Measurements from ENCODE around the gene KRTAP10-6.
"Not testable (repeated sequence)": the region's sequence is repeated elsewhere in the genome, so short reads cannot be mapped to it uniquely, and the experiment has no call there.

The KRTAP10-6 gene

DNA sequence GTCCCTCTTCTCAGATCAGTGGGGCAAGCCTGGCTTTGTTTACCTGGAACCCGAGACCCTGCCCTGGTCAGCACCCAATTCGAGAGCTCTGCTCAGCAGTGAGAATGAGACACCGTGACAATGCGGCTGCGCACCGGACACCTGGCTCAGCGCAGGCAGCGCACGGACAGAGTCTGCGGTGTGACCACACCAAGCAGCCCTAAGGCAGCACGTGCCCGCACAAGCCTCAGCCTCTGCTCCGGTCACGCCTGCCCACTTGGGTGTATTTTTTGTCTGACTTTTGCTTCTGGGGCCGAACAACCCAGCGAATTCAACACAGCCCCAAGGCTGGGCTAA lies 24.3 kb upstream of the KRTAP10-6 start:
- DNase-seq, result no peak

DNA sequence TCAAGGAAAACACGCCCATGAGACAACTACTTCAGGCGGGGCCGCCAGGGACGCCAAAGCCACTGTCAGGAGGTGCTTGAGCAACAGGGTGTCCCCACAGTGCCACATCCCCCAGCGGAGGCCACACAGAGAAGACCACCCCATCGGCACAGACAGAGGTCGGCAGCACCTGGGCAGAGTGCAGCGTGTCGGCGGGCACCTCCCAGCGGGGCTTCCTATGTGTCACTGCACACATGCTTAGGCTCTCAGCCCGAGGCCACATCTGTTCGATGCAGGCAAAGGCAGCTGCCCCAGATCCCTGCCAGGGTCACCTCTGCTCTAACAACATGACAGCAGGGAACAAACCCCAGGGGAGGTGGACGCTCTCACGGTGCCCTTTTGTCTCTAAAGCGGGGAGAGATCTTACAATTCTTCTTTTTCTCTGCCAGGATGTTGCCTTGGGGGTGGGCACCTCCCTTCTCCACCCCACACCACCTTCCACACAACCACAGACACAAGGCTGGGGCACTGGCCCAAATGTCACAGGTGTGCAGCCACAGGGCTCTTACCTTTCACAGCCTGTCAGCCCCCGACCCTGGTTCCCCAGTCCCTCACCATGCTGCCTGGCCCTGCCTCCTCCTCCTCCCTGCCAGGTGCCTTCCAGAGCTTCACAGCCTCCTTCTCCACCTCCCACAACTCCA lies 23.7 kb upstream of the KRTAP10-6 start:
- DNase-seq, result no peak

DNA sequence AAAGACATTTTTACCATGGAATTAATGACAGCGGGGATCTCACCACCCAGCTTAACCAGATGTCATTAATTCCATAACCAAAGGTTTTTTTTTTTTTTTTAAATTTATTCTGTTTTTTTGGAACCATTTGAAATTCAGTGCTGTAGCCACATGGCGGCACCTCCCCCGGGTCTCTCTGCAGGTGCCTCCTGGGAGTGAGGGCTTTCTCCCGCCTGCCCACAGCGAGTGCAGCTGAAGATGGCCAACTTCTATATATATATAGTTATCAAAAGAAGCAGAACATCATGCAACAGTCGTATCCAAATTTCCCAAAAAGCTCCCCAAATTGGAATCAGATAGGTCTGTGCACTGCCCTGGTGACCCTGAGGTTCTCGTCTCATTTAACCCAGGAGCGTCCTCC lies 23.2 kb upstream of the KRTAP10-6 start:
- DNase-seq, result no peak

DNA sequence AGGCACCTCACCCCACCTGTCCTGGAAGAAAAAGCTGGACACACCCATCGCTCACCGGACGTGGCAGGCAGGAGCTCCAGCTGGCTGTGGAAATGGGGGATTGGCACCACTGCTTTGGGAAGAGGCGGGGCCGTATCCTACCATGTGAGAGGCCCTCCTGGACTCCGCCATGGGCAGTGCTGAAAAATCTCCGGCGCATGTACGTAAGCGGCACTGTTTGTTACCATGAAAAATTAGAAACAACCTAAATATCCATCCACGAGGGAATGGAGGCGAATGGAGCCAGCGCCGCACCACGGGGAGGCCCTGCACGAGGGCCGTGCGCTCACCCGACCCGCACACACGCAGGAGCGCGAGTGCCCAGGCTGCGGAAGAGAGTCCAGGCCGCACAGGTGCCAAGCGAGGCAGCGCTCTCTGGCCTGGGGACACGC lies 22.7 kb upstream of the KRTAP10-6 start:
- no peak for DNase-seq

DNA sequence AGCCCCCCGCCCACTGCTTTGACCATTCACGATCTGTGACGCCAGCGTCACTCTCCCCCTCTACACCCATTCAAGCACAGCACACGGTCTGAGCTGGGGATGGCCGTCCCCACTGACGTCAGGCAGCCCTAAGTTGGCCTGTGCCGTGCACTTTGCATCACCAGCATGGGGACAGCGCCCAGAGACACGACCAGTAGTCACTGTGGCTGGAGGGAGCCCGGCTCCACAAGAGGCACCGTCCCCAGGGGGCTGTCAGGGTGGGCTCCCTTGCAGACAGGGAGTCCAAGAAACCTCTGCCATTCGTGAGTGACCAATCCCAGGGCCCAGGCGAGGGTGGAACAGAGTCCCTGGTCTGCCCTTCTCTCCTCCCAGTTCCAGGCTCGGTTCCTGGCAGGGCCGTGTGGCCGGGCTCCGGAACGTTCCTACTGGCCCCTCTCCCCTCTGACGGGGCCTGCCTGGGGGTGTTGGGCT lies 21.9 kb upstream of the KRTAP10-6 start:
- no peak for DNase-seq

DNA sequence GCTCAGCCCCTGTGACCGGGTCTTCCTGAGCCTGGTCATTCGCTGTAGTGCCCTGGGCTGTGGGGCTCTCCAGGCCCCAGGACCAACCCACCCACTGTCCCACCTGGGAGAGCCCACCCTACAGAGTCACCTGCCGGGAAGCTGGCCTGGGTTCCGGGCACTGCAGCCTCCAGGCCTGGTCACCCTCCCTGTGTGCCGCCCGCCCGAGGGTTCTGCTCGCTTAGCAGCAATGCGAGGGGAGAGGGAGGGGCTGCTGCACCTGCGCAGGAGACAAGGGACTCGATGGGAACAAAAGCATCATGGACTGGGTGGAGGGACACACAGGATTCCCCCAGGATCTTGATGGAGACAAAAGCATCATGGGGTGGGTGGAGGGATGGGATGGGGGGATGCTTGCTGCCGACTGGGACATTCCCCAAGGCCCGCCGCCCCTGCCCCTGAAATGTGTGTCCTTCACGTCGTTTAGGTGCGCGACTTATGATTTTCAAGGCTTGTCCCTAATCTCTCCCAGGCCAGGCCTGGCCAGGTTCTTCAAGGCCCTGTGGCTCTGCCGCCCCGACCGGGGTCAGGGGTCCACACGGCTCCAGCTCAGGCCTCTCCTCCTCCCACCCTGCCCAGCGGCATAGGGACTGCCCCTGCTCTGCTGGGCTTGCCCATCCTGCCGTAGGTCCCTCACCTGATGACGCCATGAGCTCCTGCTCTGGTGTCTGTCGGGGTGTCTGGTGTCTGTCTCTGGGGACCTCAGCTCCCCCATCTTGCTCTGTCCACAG lies 21.3 kb upstream of the KRTAP10-6 start:
- DNase-seq, result no peak

DNA sequence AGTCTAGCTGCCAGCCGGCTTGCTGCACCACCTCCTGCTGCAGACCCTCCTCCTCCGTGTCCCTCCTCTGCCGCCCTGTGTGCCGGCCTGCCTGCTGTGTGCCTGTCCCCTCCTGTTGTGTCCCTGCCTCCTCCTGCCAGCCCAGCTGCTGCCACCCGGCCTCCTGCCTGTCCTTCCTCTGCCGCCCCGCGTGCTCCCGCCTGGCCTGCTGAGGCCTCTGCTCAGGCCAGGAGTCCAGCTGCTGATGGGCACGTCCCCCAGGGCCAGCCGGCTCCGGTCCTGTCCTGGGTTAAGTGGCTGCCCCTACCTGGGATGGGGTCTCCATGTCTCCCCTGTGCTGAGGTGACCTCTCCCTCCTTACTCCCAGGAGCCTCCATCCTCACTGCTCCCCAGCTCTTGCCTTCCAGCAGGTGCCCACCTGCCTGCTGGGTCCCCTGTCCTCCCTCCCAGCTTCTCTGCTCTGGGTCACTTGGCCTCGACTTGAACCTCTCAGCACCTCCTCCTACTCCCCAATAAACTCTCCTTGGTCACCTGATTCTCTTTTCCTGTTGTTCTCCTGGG lies 20.4 kb upstream of the KRTAP10-6 start:
- no peak for DNase-seq

DNA sequence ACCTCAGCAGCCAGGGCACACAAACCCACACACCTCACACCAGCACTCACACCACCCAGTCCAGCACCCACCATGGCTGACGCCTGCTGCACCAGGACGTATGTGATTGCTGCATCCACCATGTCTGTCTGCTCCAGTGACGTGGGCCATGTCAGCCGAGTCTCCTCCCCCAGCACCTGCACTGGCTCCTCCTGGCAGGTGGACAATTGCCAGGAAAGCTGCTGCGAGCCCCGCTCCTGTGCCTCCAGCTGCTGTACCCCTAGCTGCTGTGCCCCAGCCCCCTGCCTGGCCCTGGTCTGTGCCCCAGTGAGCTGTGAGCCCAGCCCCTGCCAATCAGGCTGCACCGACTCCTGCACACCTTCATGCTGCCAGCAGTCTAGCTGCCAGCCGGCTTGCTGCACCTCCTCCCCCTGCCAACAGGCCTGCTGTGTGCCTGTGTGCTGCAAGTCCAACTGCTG lies 19.8 kb upstream of the KRTAP10-6 start, which contains the start of gene KRTAP10-8:
TSS of gene KRTAP10-8 (plus strand) at position 51 of the 458 bp plus-strand sequence. CDS start at position 73, 22 bp downstream.
- no peak for DNase-seq

DNA sequence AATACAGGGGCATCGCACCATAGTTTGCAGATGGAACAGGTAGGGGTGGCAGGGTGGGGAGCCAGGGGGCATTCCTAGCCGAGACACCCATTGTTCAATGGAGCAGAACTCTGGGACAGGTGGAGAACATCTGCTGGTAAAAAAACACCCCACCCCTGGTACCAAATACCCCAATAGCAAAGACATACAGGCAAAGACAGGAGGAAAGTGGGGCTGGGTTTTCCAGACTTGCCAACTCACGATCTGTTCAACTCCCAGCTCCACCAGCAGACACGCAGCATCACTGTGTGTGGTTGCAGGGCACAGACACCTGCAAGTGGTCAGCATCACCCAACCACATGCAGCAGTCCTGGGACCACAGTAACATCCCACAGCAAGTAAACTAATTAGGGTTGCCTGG lies 19.2 kb upstream of the KRTAP10-6 start:
- no peak for DNase-seq

DNA sequence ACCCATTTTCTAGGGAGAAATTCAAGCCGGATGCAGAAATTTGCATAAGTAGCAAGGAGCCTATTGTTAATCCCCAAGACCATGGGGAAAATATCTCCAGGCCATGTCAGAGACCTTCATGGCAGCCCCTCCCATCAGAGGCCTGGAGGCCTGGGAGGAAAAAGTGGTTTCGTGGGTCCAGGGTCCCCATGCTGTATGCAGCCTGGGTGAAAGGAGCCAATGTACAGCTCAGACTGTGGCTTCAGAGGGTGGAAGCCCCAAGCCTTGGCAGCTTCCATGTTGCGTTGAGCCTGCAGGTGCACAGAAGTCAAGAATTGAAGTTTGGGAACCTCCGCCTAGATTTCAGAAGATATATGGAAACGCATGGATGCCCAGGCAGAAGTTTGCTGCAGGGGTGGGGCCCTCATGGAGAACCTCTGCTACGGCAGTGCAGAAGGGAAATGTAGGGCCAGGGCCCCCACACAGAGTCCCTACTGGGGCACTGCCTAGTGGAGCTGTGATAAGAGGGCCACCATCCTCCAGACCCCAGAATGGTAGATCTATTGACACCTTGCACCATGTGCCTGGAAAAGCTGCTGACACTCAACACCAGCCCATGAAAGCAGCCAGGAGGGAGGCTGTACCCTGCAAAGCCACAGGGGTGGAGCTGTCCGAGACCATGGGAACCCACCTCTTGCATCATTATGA lies 18.0 kb upstream of the KRTAP10-6 start:
- not testable (repeated sequence) for DNase-seq

DNA sequence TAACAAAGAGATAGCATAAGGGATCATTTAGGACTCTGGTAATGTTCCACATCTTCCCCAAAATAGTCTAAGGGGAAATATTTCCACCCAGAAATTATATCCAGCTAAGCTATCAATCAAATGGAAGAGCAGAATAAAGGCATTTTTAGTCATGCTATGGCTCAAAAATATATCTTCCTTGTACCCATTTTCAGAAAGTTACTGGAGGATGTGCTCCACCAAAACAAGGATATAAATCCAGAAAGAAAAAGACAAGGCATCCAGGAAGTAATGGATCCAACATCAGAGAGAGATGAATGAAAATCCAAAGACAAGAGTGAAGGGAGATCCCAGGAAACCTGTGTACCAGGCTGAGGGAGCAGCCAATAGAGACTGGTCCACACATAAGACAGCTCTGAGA lies 16.9 kb upstream of the KRTAP10-6 start:
- DNase-seq, result no peak

DNA sequence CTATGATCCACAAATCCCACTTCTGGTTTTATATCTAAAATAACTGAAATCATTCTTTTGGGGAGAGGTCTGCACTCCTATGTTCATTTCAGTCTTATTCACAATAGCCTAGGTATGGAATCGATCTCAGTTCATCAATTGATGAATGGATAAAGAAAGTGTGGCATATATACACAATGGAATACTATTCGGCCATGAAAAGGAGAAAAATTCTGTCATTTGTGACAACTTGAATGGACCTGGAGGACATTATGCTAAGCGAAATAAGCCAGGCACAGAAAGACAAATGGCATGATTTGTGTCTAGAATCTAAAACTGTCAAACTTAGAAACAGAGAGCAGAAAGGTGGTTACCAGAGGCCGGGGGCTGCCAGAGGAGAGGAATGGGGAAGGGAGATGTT lies 14.2 kb upstream of the KRTAP10-6 start:
- no peak for DNase-seq

DNA sequence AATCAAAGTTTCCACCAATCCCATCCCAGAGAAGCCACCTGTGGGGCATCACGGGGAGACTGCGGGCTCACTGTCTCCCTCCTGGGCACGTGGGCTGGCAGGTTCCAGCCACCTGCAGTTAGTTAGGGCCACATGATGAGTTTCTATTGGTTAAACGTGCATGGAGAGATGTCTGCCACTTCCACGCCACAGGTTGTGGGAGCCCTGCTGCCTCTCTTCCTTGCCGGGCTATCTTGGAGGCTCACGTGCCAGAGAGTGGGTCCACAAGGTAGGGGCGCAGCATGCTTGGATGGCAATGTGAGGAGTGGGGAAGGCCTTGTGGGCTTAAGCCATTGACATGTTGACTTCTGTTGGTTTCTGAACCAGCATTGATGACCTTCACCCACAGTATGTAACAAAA lies 11.6 kb upstream of the KRTAP10-6 start:
- no peak for DNase-seq

DNA sequence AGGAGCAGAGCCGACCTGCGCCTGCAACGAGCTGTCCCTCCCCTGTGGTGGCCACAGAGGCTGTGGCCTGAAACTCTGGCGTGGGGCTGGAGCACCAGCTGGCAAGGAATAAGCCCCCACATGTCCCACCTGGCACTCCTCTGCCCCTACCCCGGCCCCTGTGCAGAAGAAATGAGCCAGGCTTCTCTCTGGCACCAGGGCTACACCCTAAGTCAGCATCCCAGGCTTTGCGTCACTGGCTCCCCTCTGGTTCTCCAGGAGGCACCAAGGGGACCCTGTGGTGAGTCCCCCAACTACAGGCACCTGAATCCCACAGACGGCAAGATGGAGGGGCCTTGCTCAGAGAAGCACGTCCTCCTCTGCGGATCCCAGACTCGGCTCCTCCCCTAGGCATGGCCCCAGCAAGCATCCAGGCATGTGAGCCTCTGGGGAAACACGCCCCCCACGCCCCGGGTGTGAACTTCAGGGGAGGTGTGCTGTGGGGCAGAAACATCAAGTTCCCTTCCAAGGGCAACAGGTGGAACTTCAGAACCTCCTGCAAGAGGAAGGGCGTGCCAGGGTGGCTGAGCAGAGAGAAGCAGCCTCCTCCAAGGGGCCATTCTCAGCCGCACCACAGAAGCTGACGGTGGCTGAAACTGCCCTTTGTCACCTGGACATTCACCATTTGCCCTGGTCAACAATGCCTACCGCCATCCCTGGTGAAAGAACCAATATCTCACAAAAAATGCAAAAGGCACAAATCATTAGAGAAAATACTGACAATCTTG lies 11.0 kb upstream of the KRTAP10-6 start:
- no peak for DNase-seq

DNA sequence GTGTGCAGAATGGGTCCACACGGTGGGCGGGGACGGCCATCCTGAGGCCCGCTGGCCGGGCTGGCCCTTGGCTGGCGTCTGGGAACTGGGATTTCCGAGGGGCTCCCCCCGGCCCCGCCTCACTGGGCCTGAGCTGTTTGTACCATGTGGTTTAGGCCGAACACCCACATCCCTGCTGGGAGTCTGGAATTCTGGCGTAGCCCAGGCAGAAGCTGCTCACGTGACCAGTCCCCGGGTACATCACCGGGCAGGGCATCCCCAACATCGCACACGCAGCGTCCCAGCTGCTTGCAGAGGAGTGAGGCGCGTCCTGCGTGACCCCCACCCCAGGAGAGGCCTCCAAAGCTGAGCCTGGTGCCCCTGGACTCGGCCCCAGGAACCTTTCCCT lies 10.2 kb upstream of the KRTAP10-6 start:
- DNase-seq, result no peak

DNA sequence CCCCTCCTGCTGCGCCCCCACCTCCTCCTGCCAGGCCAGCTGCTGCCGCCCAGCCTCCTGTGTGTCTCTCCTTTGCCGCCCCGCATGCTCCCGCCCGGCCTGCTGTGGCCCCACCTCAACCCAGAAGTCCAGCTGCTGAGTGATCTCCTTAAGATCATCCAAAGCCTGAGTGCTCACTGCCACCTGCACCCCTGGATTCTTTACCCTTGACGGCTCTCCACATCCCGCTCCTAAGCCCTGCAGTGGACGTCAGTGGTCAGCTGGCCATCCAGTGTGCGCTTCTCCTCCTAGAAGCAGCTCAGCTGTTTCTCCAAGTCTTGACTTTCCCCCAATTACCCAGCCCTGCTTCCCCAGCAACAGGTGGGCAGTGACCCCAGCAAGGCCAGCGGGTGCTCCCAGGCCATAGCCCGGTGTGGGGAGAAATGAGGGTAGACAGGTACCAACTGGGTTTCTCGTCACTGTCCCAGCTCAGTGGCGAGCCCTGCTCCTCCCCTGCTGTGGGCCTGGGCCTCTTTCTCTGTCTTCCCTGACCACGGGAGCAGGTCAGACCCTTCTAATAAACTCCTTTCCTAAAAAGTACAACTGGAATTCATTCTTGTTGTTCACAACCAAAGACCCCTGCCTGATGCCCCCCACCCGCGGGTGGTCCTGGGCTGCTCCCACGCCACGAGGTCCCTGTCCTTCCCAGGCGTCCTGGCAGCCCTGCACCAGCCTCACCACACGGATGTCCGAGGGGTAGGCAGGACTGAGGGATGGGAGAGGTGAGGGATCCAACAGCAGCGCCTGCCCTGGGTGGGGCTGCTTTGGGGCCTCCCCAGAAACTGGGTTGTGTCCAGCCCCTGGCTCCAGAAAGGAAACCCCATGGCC lies 9.5 kb upstream of the KRTAP10-6 start:
- no peak for DNase-seq

DNA sequence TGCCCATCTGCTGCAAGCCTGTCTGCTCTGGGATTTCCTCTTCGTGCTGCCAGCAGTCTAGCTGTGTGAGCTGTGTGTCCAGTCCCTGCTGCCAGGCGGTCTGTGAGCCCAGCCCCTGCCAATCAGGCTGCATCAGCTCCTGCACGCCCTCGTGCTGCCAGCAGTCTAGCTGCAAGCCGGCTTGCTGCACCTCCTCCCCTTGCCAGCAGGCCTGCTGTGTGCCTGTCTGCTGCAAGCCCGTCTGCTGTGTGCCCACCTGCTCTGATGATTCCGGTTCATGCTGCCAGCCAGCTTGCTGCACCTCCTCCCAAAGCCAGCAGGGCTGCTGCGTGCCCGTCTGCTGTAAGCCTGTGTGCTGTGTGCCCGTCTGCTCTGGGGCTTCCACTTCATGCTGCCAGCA lies 8.8 kb upstream of the KRTAP10-6 start:
- not testable (repeated sequence) for DNase-seq

DNA sequence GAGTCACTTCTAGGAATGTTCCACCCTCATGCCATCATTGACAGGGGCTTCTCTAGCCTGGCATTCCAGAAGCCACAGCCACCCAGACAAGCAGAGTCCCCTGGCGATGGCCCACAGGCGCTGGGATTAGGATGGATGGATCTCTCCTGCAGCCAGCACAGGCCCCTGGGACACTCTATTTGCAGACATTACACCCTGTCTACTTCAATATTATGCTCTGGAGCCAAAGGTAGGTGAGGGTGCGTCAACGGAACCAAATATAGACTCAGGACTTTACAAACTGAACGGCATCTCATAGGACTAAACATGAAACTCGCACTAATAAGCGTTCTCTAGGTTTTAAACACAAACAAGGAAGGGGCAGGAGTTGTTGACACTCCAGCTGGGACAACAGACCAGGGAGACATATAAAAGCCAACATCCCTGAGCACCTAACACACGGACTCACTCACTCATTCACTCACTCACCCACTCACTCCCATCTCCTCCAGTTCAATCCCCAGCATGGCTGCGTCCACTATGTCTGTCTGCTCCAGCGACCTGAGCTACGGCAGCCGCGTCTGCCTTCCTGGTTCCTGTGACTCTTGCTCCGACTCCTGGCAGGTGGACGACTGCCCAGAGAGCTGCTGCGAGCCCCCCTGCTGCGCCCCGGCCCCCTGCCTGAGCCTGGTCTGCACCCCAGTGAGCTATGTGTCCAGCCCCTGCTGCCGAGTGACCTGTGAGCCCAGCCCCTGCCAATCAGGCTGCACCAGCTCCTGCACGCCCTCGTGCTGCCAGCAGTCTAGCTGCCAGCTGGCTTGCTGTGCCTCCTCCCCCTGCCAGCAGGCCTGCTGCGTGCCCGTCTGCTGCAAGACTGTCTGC lies 8.0 kb upstream of the KRTAP10-6 start, which contains the start of gene KRTAP10-7:
TSS of gene KRTAP10-7 (plus strand) at position 480 of the 861 bp plus-strand sequence. CDS start at position 505, 25 bp downstream.
- not testable (repeated sequence) for DNase-seq

DNA sequence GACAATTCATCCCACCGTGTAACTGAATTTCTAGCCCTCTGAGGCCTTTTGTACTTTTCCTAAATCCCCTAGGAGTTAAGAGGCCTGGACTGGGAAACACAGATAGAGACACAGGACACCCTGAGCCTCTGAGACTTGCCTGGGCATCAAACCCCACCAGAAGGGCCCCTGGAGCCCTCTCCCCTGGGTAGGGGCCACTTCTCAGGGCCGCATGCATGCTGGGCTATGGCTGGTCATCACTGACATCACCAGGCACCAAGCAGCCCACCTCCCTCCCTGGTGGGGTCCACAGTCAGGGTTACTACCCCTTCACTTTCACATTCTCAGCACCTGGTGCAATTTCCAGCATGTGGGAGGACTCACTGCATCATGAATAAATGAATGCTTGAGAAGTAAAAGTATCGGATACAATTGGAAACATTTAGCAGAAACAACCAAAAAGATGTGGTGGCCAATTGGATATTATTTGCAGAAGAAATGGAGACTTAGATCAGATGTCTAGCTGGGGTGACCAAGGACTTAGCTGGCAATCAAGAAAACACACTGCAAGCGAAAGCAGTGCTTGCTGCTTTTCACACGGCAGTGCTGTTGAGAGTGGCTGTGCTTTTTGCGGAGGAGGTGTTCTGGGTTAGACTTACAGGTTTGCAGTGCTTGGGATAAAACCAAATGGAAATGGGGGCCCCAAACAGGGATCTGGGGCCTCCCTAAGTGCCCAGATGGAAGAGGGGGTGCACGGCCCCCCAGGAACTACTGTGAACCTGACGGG lies 7.1 kb upstream of the KRTAP10-6 start:
- no peak for DNase-seq

DNA sequence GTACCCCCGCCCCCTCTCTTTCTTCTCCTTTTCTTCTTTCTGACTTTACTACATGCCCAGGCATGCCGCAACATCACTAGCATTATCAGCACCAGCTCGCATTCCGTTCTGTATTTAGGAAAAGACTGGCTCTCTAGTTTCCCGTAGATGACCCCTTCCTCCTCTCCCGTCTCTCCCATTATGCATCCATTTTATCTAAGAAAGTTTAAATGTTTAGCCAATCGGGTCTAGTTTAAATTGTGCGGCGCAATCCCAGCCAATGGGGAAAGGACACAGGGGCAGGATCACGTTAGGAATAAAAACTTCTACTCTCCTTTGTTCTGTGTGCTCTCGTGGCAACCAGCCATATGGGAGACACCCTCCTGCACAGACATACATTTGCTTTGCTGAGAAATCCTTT lies 5.8 kb upstream of the KRTAP10-6 start:
- no peak for DNase-seq

Data from inflammatory macrophage treated with lipopolysaccharide for 1 hour (primary cell).